Kidney epithelial cell (primary cell): ENCODE results near the gene TMEM185B. TPM values are rescaled to one million over a fixed set of nuclear protein-coding genes. Genes with fewer than 3 reads are reported as not detected.
A peak's percentile ranks its signal among the peaks of the same experiment; 100 is the strongest.

Experiments
- DNase-seq: peaks from one replicate; pipeline ENCODE4 v3.0.0-alpha.2; 2010; ENCODE audit warnings: low read depth
- H3K27me3 ChIP-seq: 2 replicates; pipeline ENCODE4 v1.6.0; 2011; ENCODE audit warnings: low read length; ENCODE audit not compliant: control insufficient read depth, insufficient read depth
- H3K36me3 ChIP-seq: 2 replicates; pipeline ENCODE4 v1.5.1; 2011; ENCODE audit warnings: low read length; ENCODE audit not compliant: control insufficient read depth, insufficient read depth
- H3K4me3 ChIP-seq: 2 replicates; pipeline ENCODE4 v1.5.1; 2011; ENCODE audit warnings: low read depth, mild to moderate bottlenecking, control low read depth, low read length
- total RNA-seq: library from RNA; depleted of rRNA; stranded (reverse); fragments of >200 nt; gene quantifications from 2 replicates; pipeline ENCODE4 v1.2.3, GENCODE V29; 2015
- TF ChIP-seq, protein P1 (sequence below): IDR thresholded peaks from 2 replicates; pipeline ENCODE4 v1.5.1; 2011; ENCODE audit warnings: mild to moderate bottlenecking, moderate library complexity, low read length, control low read depth, inconsistent platforms; ENCODE audit not compliant: insufficient read depth, poor library complexity, severe bottlenecking

The TMEM185B gene
- total RNA-seq, 1 donor from 2014 or later, result 45.2 TPM

GRCh38 chr2:120222186-120223033 lies 790 bp downstream of the TMEM185B start:
- TF ChIP-seq, protein P1, sequence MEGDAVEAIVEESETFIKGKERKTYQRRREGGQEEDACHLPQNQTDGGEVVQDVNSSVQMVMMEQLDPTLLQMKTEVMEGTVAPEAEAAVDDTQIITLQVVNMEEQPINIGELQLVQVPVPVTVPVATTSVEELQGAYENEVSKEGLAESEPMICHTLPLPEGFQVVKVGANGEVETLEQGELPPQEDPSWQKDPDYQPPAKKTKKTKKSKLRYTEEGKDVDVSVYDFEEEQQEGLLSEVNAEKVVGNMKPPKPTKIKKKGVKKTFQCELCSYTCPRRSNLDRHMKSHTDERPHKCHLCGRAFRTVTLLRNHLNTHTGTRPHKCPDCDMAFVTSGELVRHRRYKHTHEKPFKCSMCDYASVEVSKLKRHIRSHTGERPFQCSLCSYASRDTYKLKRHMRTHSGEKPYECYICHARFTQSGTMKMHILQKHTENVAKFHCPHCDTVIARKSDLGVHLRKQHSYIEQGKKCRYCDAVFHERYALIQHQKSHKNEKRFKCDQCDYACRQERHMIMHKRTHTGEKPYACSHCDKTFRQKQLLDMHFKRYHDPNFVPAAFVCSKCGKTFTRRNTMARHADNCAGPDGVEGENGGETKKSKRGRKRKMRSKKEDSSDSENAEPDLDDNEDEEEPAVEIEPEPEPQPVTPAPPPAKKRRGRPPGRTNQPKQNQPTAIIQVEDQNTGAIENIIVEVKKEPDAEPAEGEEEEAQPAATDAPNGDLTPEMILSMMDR, result no peak
- Histone ChIP-seq H3K36me3 (peaks cover 1% of the 10 kb centered on the region), H3K27me3 (no peaks in the 10 kb centered on the region), H3K4me3 (peak overlapping the region; percentile 56)
- DNase-seq, result no peak

- TF ChIP-seq, protein P1, result no peak
- Histone ChIP-seq H3K36me3 (peaks cover 1% of the 10 kb centered on the region), H3K27me3 (no peaks in the 10 kb centered on the region), H3K4me3 (no peak overlapping the region)
- no peak for DNase-seq
Measured at GRCh38 chr2:120221616-120222015, 1.6 kb downstream of the TMEM185B start.

DNA sequence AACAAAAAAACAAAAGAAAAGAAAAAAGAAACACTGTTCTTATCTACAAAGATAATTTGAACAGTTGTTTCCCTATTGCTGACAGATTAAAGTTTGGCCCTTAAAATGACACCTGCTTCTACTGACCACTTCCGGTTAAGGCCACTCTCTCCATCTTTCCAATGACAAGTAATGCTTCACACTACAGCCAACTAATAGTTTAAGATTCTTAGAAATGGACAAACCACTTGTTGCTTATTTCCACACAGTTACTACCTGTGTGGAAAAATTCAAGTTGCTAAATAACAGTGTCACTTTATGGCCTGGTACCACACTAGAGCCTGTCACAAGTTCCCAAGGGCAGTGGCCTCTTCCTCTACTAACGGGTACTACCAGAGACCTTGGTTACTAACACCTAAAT lies 2.4 kb downstream of the TMEM185B start:
- no peak for DNase-seq
- H3K27me3 ChIP-seq, result no peaks in the 10 kb centered on the region
- H3K36me3 ChIP-seq, result peaks cover 1% of the 10 kb centered on the region
- no peak overlapping the region for H3K4me3 ChIP-seq
- TF ChIP-seq, protein P1, result no peak

- TF ChIP-seq, protein P1, result no peak
- no peak for DNase-seq
- H3K27me3 ChIP-seq, result no peaks in the 10 kb centered on the region
- no peak overlapping the region for H3K4me3 ChIP-seq
- H3K36me3 ChIP-seq, result peaks cover 1% of the 10 kb centered on the region
Measured at GRCh38 chr2:120219766-120220165, 3.4 kb downstream of the TMEM185B start.

GRCh38 chr2:120219291-120219690 lies 3.9 kb downstream of the TMEM185B start:
- no peak for DNase-seq
- no peak overlapping the region for H3K4me3 ChIP-seq
- peaks cover 1% of the 10 kb centered on the region for H3K36me3 ChIP-seq
- no peaks in the 10 kb centered on the region for H3K27me3 ChIP-seq
- TF ChIP-seq, protein P1, result no peak

GRCh38 chr2:120218181-120218580 lies 5.0 kb downstream of the TMEM185B start:
- Histone ChIP-seq H3K36me3 (peaks cover 1% of the 10 kb centered on the region), H3K27me3 (no peaks in the 10 kb centered on the region), H3K4me3 (no peak overlapping the region)
- TF ChIP-seq, protein P1, result no peak
- no peak for DNase-seq
